Stomach (tissue), 9 donors: ENCODE results near the gene ZPR1. TPM values are rescaled to one million over a fixed set of nuclear protein-coding genes. Genes with fewer than 3 reads are reported as not detected.

ENCODE experiments used
- DNase-seq, 2 donors: peaks; one replicate each; pipeline versions ENCODE4 v3.0.0 to v3.0.0-alpha.2; 2013 to 2019
- H3K27ac ChIP-seq, 5 donors: fragments of 200-600 bp in 4 of 5; sonication (generic) in 4 of 5; one replicate each; pipeline ENCODE4 v1.5.1; 2013 to 2019; ENCODE audit warnings: mild to moderate bottlenecking in 1 of 5, moderate library complexity in 1 of 5
- H3K27me3 ChIP-seq, 3 donors: fragments of 200-600 bp; sonication (generic); one replicate each; pipeline ENCODE4 v1.5.1; 2017 to 2019; ENCODE audit warnings: mixed run types in 1 of 3
- H3K36me3 ChIP-seq, 4 donors: fragments of 200-600 bp; sonication (generic); 1 replicate in 3 of 4; 2 replicates in 1 of 4; pipeline ENCODE4 v1.5.1; 2016 to 2019
- H3K4me1 ChIP-seq, 4 donors: fragments of 200-600 bp; sonication (generic); one replicate each; pipeline ENCODE4 v1.5.1; 2016 to 2019
- H3K4me3 ChIP-seq, 4 donors: fragments of 200-600 bp; sonication (generic) in 3 of 4; one replicate each; pipeline ENCODE4 v1.5.1; 2016 to 2019; ENCODE audit warnings: mild to moderate bottlenecking in 1 of 4
- H3K9me3 ChIP-seq, 4 donors: fragments of 200-600 bp; sonication (generic); one replicate each; pipeline ENCODE4 v1.5.1; 2016 to 2019
- EP300 ChIP-seq: sonication (generic); formaldehyde crosslinking; IDR thresholded peaks from one replicate; pipeline ENCODE4 v1.6.1; 2017; ENCODE audit warnings: antibody characterized with exemption
- POLR2A ChIP-seq, 4 donors: fragments of 450-650 bp; IDR thresholded peaks; one replicate each; pipeline ENCODE4 v1.6.1; 2016; ENCODE audit warnings: antibody characterized with exemption in 4 of 4, control low read depth in 2 of 4, mild to moderate bottlenecking in 1 of 4, moderate library complexity in 1 of 4
- POLR2AphosphoS5 ChIP-seq, 3 donors: sonication (generic); formaldehyde crosslinking; IDR thresholded peaks; one replicate each; pipeline ENCODE4 v1.6.1; 2016; ENCODE audit warnings: antibody characterized with exemption in 3 of 3
- WGBS, 5 donors: extraction: QIAGEN DNeasy Blood & Tissue Kit in 3 of 5; methylation state at CpG; one replicate each; pipeline versions ENCODE4 v1.1.5 to v1.1.7; 2013 to 2018; 5-methylcytosine and 5-hydroxymethylcytosine counted together
- intact Hi-C: fragments of 100-400 bp; cut with DNase I; formaldehyde crosslinking; loops from one replicate; pipeline ENCODE4 v1.15.1; 2023; ENCODE audit warnings: low total_unique reads
- polyA plus RNA-seq, 3 donors: library from polyadenylated mRNA; stranded (reverse); fragments of 200-250 nt; gene quantifications; one replicate each; pipeline ENCODE4 v1.2.3, GENCODE V29; 2013
- total RNA-seq, 5 donors: library from RNA; depleted of rRNA; stranded (reverse); fragments of >200 nt; gene quantifications; one replicate each; pipeline versions ENCODE4 v1.1.0 to v1.2.3, GENCODE V29; 2014 to 2016
- TF ChIP-seq, protein P1 (sequence below), 7 experiments: fragments of 450-650 bp in 4 of 7; fragments of 200-600 bp in 3 of 7; sonication (generic) in 3 of 7; IDR thresholded peaks; one replicate each; pipeline ENCODE4 v1.5.1; 2016 to 2019; ENCODE audit warnings: antibody characterized with exemption in 7 of 7, control low read depth in 2 of 7, mild to moderate bottlenecking in 1 of 7
- donor health status: healthy with polysubstance abuse.
- donor health status: Bipolar disorder and iron deficiency.
- donor health status: healthy.

The ZPR1 gene
- total and polyA plus RNA-seq, 8 donors, result 17.8 to 54.9 (median 25.1) TPM

DNA sequence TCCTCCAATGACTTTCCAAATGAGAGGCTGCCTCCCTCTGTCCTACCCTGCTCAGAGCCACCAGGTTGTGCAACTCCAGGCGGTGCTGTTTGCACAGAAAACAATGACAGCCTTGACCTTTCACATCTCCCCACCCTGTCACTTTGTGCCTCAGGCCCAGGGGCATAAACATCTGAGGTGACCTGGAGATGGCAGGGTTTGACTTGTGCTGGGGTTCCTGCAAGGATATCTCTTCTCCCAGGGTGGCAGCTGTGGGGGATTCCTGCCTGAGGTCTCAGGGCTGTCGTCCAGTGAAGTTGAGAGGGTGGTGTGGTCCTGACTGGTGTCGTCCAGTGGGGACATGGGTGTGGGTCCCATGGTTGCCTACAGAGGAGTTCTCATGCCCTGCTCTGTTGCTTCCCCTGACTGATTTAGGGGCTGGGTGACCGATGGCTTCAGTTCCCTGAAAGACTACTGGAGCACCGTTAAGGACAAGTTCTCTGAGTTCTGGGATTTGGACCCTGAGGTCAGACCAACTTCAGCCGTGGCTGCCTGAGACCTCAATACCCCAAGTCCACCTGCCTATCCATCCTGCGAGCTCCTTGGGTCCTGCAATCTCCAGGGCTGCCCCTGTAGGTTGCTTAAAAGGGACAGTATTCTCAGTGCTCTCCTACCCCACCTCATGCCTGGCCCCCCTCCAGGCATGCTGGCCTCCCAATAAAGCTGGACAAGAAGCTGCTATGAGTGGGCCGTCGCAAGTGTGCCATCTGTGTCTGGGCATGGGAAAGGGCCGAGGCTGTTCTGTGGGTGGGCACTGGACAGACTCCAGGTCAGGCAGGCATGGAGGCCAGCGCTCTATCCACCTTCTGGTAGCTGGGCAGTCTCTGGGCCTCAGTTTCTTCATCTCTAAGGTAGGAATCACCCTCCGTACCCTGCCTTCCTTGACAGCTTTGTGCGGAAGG lies 44.8 kb upstream of the ZPR1 start:
- TF ChIP-seq POLR2AphosphoS5 (IDR thresholded peaks at IDR 0.05), result peak in 1 of 3 donors; percentile 12
- TF ChIP-seq, protein P1, sequence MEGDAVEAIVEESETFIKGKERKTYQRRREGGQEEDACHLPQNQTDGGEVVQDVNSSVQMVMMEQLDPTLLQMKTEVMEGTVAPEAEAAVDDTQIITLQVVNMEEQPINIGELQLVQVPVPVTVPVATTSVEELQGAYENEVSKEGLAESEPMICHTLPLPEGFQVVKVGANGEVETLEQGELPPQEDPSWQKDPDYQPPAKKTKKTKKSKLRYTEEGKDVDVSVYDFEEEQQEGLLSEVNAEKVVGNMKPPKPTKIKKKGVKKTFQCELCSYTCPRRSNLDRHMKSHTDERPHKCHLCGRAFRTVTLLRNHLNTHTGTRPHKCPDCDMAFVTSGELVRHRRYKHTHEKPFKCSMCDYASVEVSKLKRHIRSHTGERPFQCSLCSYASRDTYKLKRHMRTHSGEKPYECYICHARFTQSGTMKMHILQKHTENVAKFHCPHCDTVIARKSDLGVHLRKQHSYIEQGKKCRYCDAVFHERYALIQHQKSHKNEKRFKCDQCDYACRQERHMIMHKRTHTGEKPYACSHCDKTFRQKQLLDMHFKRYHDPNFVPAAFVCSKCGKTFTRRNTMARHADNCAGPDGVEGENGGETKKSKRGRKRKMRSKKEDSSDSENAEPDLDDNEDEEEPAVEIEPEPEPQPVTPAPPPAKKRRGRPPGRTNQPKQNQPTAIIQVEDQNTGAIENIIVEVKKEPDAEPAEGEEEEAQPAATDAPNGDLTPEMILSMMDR (IDR thresholded peaks at IDR 0.05), result peak in 1 of 7 experiments; percentile 25
- no peak for TF ChIP-seq POLR2A (IDR thresholded peaks at IDR 0.05)
- Histone ChIP-seq H3K36me3 (no peaks in the 10 kb centered on the region), H3K27ac (no peak overlapping the region), H3K4me1 (peaks cover 19 to 58% (median 40%) of the 10 kb centered on the region in 4 donors), H3K4me3 (no peak overlapping the region), H3K27me3 (no peaks in the 10 kb centered on the region), H3K9me3 (no peaks in the 10 kb centered on the region)
- intact Hi-C loops, result no loop called here
- 69 to 79% (median 76%) methylated on average over 5 to 13 of the region's 13 CpGs for WGBS, 5 donors
- peak; percentile 55 to 64 for DNase-seq

- H3K27me3 ChIP-seq, result no peaks in the 10 kb centered on the region
- H3K4me3 ChIP-seq, result no peak overlapping the region
- intact Hi-C loops, result no loop called here
- peaks cover 11 to 52% (median 32%) of the 10 kb centered on the region in 4 donors for H3K4me1 ChIP-seq
- no peak overlapping the region for H3K27ac ChIP-seq
- DNase-seq, result no peak
- no peaks in the 10 kb centered on the region for H3K36me3 ChIP-seq
- no peak for TF ChIP-seq EP300
- TF ChIP-seq, protein P1 (IDR thresholded peaks at IDR 0.05), result peak in 1 of 7 experiments; percentile 6
- 78 to 85% (median 85%) methylated on average over 6 to 7 of the region's 7 CpGs for WGBS, 5 donors
- H3K9me3 ChIP-seq, result no peaks in the 10 kb centered on the region
Measured at GRCh38 chr11:116831790-116832349, 44.0 kb upstream of the ZPR1 start.

DNA sequence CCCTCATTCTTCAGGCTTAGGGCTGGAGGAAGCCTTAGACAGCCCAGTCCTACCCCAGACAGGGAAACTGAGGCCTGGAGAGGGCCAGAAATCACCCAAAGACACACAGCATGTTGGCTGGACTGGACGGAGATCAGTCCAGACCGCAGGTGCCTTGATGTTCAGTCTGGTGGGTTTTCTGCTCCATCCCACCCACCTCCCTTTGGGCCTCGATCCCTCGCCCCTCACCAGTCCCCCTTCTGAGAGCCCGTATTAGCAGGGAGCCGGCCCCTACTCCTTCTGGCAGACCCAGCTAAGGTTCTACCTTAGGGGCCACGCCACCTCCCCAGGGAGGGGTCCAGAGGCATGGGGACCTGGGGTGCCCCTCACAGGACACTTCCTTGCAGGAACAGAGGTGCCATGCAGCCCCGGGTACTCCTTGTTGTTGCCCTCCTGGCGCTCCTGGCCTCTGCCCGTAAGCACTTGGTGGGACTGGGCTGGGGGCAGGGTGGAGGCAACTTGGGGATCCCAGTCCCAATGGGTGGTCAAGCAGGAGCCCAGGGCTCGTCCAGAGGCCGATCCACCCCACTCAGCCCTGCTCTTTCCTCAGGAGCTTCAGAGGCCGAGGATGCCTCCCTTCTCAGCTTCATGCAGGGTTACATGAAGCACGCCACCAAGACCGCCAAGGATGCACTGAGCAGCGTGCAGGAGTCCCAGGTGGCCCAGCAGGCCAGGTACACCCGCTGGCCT lies 42.5 kb upstream of the ZPR1 start:
- 94 to 99% (median 95%) methylated on average over 16 to 17 of the region's 17 CpGs for WGBS, 5 donors
- TF ChIP-seq POLR2AphosphoS5 (IDR thresholded peaks at IDR 0.05) (no peak), EP300 (no peak), POLR2A (IDR thresholded peaks at IDR 0.05) (no peak)
- TF ChIP-seq, protein P1 (IDR thresholded peaks at IDR 0.05), result no peak
- Histone ChIP-seq H3K27ac (no peak overlapping the region), H3K9me3 (no peaks in the 10 kb centered on the region), H3K4me1 (peaks cover 4 to 37% (median 17%) of the 10 kb centered on the region in 4 donors), H3K4me3 (no peak overlapping the region), H3K27me3 (no peaks in the 10 kb centered on the region), H3K36me3 (no peaks in the 10 kb centered on the region)
- intact Hi-C loops, result no loop called here
- no peak for DNase-seq

- TF ChIP-seq POLR2AphosphoS5 (IDR thresholded peaks at IDR 0.05) (no peak), EP300 (no peak), POLR2A (IDR thresholded peaks at IDR 0.05) (no peak)
- TF ChIP-seq, protein P1 (IDR thresholded peaks at IDR 0.05), result no peak
- peak in 1 of 2 donors; percentile 40 for DNase-seq
- Histone ChIP-seq H3K27ac (no peak within 1 kb of the TSS), H3K36me3 (no peaks in the 10 kb centered on the region), H3K4me1 (peaks cover 0 to 30% (median 10%) of the 10 kb centered on the region in 4 donors), H3K9me3 (no peaks in the 10 kb centered on the region), H3K27me3 (no peaks in the 10 kb centered on the region), H3K4me3 (no peak within 1 kb of the TSS)
- intact Hi-C loops, result no loop called here
- 73 to 87% (median 80%) methylated on average over 2 to 9 of the region's 9 CpGs for WGBS, 5 donors
Measured at GRCh38 chr11:116829525-116830183, 41.8 kb upstream of the ZPR1 start, which contains the start of gene APOC3. Gene APOC3 (plus strand): TSS chr11:116829907. CDS start chr11:116830583, 676 bp downstream.
